ENCODE results near the gene DOLPP1. TPM values are rescaled to one million over a fixed set of nuclear protein-coding genes. Genes with fewer than 3 reads are reported as not detected.
A peak's percentile ranks its signal among the peaks of the same experiment; 100 is the strongest.
"Not testable (repeated sequence)": the region's sequence is repeated elsewhere in the genome, so short reads cannot be mapped to it uniquely, and the experiment has no call there.

Gene DOLPP1
- total and polyA plus RNA-seq, 4 donors = 7.0 to 17.6 (median 10.0) TPM

DNA sequence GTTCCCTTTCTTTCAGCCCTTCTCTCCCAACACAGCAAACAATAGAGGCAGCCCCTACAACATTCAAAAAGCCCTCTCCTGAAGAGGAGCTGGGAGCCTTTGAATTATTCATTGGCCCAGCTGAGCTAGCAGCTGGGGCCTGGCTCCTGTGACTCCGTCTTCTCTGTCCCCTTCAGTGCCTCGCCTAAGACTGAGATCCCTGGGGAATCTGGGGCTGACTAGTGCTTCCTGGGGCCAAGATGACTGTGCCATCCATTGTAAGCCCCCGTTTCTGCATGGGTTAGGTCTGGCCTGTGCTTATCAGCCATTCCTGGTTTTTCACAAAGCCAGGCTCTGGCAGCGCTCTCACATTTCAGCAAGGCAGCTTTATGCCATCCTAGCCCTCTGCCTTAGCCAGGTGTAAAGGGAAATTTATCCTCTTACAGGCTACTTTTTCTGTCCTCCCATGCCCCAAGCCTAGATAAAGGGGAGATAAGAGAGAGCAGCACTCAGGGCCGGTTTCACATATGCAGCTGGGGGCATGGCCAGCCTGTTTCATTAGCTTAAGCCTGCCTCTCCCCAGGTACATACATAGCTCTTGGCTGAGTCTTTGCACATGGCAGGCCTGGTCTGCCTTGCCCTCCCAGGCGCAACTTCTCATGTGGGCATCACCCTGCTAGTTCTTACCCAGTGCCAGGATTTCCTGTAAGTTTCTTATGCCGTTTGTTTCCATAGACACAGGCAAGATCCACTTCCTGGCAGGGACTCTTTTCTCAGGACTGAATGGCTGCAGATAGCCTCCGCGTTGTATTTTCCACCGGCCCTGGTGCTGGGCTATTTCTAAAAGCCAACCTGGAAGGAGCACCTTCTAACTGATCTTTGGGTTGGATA, 46.1 kb downstream of the DOLPP1 start:
- Histone ChIP-seq H3K27ac (ENCODE audit: low read depth in 1 of 2, low read length in 1 of 2) (peak overlapping the region in 1 of 2 donors; percentile 56), H3K4me1 (ENCODE audit: control insufficient read depth in 5 of 5, insufficient read depth in 5 of 5, low read length in 5 of 5) (peaks cover 0 to 7% (median 0%) of the 10 kb centered on the region in 5 donors), H3K9me3 (ENCODE audit: control insufficient read depth in 4 of 4, insufficient read depth in 3 of 4, low read length in 3 of 4) (no peaks in the 10 kb centered on the region), H3K27me3 (ENCODE audit: control insufficient read depth in 3 of 3, insufficient read depth in 3 of 3, low read length in 2 of 3) (no peaks in the 10 kb centered on the region), H3K4me3 (no peak overlapping the region), H3K36me3 (ENCODE audit: control insufficient read depth in 4 of 4, insufficient read depth in 4 of 4, low read length in 4 of 4) (peaks cover 4 to 32% (median 26%) of the 10 kb centered on the region in 4 donors), H3K9ac (ENCODE audit: insufficient read depth in 1 of 2, low read length in 2 of 2) (no peak overlapping the region)
- WGBS, 2 donors = 63 to 71% methylated on average over 10 of the region's 10 CpGs
- no peak for DNase-seq
- TF ChIP-seq, protein P1, sequence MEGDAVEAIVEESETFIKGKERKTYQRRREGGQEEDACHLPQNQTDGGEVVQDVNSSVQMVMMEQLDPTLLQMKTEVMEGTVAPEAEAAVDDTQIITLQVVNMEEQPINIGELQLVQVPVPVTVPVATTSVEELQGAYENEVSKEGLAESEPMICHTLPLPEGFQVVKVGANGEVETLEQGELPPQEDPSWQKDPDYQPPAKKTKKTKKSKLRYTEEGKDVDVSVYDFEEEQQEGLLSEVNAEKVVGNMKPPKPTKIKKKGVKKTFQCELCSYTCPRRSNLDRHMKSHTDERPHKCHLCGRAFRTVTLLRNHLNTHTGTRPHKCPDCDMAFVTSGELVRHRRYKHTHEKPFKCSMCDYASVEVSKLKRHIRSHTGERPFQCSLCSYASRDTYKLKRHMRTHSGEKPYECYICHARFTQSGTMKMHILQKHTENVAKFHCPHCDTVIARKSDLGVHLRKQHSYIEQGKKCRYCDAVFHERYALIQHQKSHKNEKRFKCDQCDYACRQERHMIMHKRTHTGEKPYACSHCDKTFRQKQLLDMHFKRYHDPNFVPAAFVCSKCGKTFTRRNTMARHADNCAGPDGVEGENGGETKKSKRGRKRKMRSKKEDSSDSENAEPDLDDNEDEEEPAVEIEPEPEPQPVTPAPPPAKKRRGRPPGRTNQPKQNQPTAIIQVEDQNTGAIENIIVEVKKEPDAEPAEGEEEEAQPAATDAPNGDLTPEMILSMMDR (IDR thresholded peaks at IDR 0.05; ENCODE audit: control extremely low read depth, extremely low read depth) = no peak
- ATAC-seq (ENCODE audit: insufficient read depth, low FRiP score) = no peak

DNA sequence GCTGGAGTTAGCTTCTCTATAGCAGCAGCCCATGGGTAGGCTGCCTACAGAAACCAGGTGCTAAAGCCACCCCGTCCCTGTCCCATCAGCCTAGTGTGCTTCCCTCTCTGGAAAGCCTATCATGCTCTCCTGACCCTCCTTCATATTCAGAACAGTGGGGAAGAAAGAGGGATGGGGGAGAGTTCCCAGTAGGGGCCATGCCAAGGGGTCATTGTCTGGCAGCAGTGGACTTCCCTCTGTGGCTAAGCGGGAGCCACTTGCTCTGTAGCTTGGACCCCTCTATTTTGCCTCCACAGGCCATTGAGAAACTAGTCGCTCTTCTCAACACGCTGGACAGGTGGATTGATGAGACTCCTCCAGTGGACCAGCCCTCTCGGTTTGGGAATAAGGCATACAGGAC, 47.8 kb downstream of the DOLPP1 start:
- Histone ChIP-seq H3K4me3 (no peak overlapping the region), H3K4me1 (ENCODE audit: control insufficient read depth in 5 of 5, insufficient read depth in 5 of 5, low read length in 5 of 5) (peaks cover 0 to 7% (median 0%) of the 10 kb centered on the region in 5 donors), H3K27me3 (ENCODE audit: control insufficient read depth in 3 of 3, insufficient read depth in 3 of 3, low read length in 2 of 3) (no peaks in the 10 kb centered on the region), H3K27ac (ENCODE audit: low read depth in 1 of 2, low read length in 1 of 2) (no peak overlapping the region), H3K36me3 (ENCODE audit: control insufficient read depth in 4 of 4, insufficient read depth in 4 of 4, low read length in 4 of 4) (peaks cover 4 to 35% (median 29%) of the 10 kb centered on the region in 4 donors), H3K9ac (ENCODE audit: insufficient read depth in 1 of 2, low read length in 2 of 2) (no peak overlapping the region), H3K9me3 (ENCODE audit: control insufficient read depth in 4 of 4, insufficient read depth in 3 of 4, low read length in 3 of 4) (no peaks in the 10 kb centered on the region)
- no peak for ATAC-seq (ENCODE audit: insufficient read depth, low FRiP score)
- TF ChIP-seq, protein P1 (IDR thresholded peaks at IDR 0.05; ENCODE audit: control extremely low read depth, extremely low read depth) = no peak
- no peak for DNase-seq
- WGBS, 2 donors = 92 to 99% methylated on average over 5 of the region's 5 CpGs

DNA sequence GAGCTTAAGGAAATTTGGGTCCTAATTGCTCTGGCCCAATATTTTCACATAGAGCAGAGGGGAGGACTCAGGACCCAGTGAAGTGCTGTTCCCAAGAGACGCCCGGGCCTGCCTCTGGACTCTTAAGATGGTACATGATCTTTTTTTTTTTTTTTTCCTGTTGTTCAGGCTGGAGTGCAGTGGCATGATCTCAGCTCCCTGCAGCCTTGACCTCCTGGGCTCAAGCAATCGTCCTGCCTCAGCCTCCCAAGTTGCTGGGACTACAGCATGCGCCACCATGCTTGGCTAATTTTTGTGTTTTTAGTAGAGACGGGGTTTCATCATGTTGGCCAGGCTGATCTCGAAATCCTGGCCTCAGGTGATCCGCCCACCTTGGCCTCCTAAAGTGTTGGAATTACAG, 49.4 kb downstream of the DOLPP1 start:
- not testable (repeated sequence) for ATAC-seq (ENCODE audit: insufficient read depth, low FRiP score); DNase-seq; H3K27ac ChIP-seq (ENCODE audit: low read depth in 1 of 2, low read length in 1 of 2); H3K4me3 ChIP-seq; H3K27me3 ChIP-seq (ENCODE audit: control insufficient read depth in 3 of 3, insufficient read depth in 3 of 3, low read length in 2 of 3); H3K9ac ChIP-seq (ENCODE audit: insufficient read depth in 1 of 2, low read length in 2 of 2); H3K9me3 ChIP-seq (ENCODE audit: control insufficient read depth in 4 of 4, insufficient read depth in 3 of 4, low read length in 3 of 4); H3K4me1 ChIP-seq (ENCODE audit: control insufficient read depth in 5 of 5, insufficient read depth in 5 of 5, low read length in 5 of 5)
- 90 to 96% methylated on average over 7 of the region's 7 CpGs for WGBS, 2 donors
- H3K36me3 ChIP-seq (ENCODE audit: control insufficient read depth in 4 of 4, insufficient read depth in 4 of 4, low read length in 4 of 4) = peaks cover 0 to 29% (median 25%) of the 10 kb centered on the region in 4 donors

DNA sequence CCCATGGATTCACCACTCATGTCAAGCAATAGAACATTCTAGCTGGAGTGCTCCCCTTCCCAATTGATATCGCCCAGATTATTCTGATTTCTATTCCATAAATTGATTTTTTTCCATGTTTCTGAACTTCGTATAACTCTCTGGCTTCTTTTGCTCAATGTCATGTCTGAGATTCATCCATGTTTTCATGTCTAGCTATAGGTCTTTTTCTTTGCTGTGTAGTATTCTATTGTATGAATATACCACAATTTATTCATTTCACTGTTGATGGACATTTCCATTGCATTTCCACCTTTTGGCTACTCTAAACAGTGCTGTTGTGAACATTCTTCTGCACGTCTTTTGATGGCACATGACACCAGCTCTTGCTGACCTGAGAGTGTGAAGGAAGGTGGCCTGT, 49.9 kb downstream of the DOLPP1 start:
- TF ChIP-seq, protein P1 (IDR thresholded peaks at IDR 0.05; ENCODE audit: control extremely low read depth, extremely low read depth) = no peak
- DNase-seq (no peak), ATAC-seq (ENCODE audit: insufficient read depth, low FRiP score) (no peak)
- Histone ChIP-seq H3K9ac (ENCODE audit: insufficient read depth in 1 of 2, low read length in 2 of 2) (no peak overlapping the region), H3K4me1 (ENCODE audit: control insufficient read depth in 5 of 5, insufficient read depth in 5 of 5, low read length in 5 of 5) (peaks cover 0 to 7% (median 0%) of the 10 kb centered on the region in 5 donors), H3K36me3 (ENCODE audit: control insufficient read depth in 4 of 4, insufficient read depth in 4 of 4, low read length in 4 of 4) (peaks cover 3 to 32% (median 24%) of the 10 kb centered on the region in 4 donors), H3K9me3 (ENCODE audit: control insufficient read depth in 4 of 4, insufficient read depth in 3 of 4, low read length in 3 of 4) (no peaks in the 10 kb centered on the region), H3K27me3 (ENCODE audit: control insufficient read depth in 3 of 3, insufficient read depth in 3 of 3, low read length in 2 of 3) (no peaks in the 10 kb centered on the region), H3K4me3 (no peak overlapping the region), H3K27ac (ENCODE audit: low read depth in 1 of 2, low read length in 1 of 2) (no peak overlapping the region)
- 63 to 65% methylated on average over 3 of the region's 3 CpGs for WGBS, 2 donors
